Fibroblast of mammary gland (primary cell): ENCODE measurements around the gene HPD.
A peak's percentile ranks its signal among the peaks of the same experiment; 100 is the strongest.

Experiments used
- DNase-seq: peaks from one replicate; pipeline ENCODE4 v3.0.0-alpha.2; 2010; ENCODE audit warnings: low read depth
- H3K4me3 ChIP-seq: 2 replicates; pipeline ENCODE4 v1.5.1; 2011; ENCODE audit warnings: low read depth, mild to moderate bottlenecking, low read length, moderate library complexity; ENCODE audit not compliant: control insufficient read depth
- CTCF ChIP-seq: conservative IDR thresholded peaks from 2 replicates; pipeline ENCODE4 v1.5.1; 2011; ENCODE audit warnings: low read depth, low read length, inconsistent platforms; ENCODE audit not compliant: control insufficient read depth, insufficient read depth

Gene HPD

GRCh38 chr12:121810833-121811433, 47.7 kb downstream of the HPD start:
- TF ChIP-seq CTCF = no peak
- peak overlapping the region; percentile 71 for H3K4me3 ChIP-seq
- peak; percentile 31 for DNase-seq

GRCh38 chr12:121810234-121810817, 48.3 kb downstream of the HPD start:
- DNase-seq = no peak
- no peak overlapping the region for H3K4me3 ChIP-seq
- TF ChIP-seq CTCF = no peak

- no peak for DNase-seq
- no peak overlapping the region for H3K4me3 ChIP-seq
- TF ChIP-seq CTCF = no peak
These were observed 48.9 kb downstream of the HPD start for GRCh38 chr12:121809712-121810116.

GRCh38 chr12:121808623-121809022, 50.0 kb downstream of the HPD start:
- DNase-seq = no peak

GRCh38 chr12:121807642-121808347, 50.9 kb downstream of the HPD start:
- H3K4me3 ChIP-seq = no peak overlapping the region
- DNase-seq = no peak
- no peak for TF ChIP-seq CTCF

More at GRCh38 chr12:121808623-121809022, 50.0 kb downstream of the HPD start:
- no peak for TF ChIP-seq CTCF
- H3K4me3 ChIP-seq = no peak overlapping the region

- peak; percentile 28 for DNase-seq
- TF ChIP-seq CTCF = no peak
- peak overlapping the region; percentile 69 for H3K4me3 ChIP-seq
These were observed 51.9 kb downstream of the HPD start for GRCh38 chr12:121806546-121807423.
